NCI-H510A treated with DMSO at 0.1 percent for 48 hours (cell line): ENCODE measurements around the gene SH3D19.
"Not testable (repeated sequence)": the region's sequence is repeated elsewhere in the genome, so short reads cannot be mapped to it uniquely, and the experiment has no call there.

Source experiments
- DNase-seq: peaks from one replicate; lab custom pipeline; 2025; lab: John Stamatoyannopoulos, UW

SH3D19 gene

GRCh38 chr4:151325111-151325948, at the start of gene SH3D19:
TSS of gene SH3D19 (minus strand) at chr4:151325605. CDS start at chr4:151325352, 253 bp downstream.
- DNase-seq = peak; percentile 62

GRCh38 chr4:151362404-151363164, 37.2 kb upstream of the SH3D19 start:
- DNase-seq = peak; percentile 52

GRCh38 chr4:151361966-151362365, 36.6 kb upstream of the SH3D19 start:
- no peak for DNase-seq

GRCh38 chr4:151361126-151361525, 35.7 kb upstream of the SH3D19 start:
- no peak for DNase-seq

GRCh38 chr4:151359576-151359975, 34.2 kb upstream of the SH3D19 start:
- DNase-seq = no peak

- no peak for DNase-seq
Measured at GRCh38 chr4:151358266-151358665, 32.9 kb upstream of the SH3D19 start.

- DNase-seq = no peak
Measured at GRCh38 chr4:151356510-151356909, 31.1 kb upstream of the SH3D19 start.

GRCh38 chr4:151355155-151355554, 29.8 kb upstream of the SH3D19 start:
- no peak for DNase-seq

GRCh38 chr4:151347490-151348235, 22.3 kb upstream of the SH3D19 start:
- no peak for DNase-seq

GRCh38 chr4:151344948-151345347, 19.5 kb upstream of the SH3D19 start:
- no peak for DNase-seq

- no peak for DNase-seq
Measured at GRCh38 chr4:151340751-151341385, 15.5 kb upstream of the SH3D19 start.

- no peak for DNase-seq
Measured at GRCh38 chr4:151339467-151339866, 14.1 kb upstream of the SH3D19 start.

- DNase-seq = no peak
Measured at GRCh38 chr4:151331276-151332042, 6.1 kb upstream of the SH3D19 start.

- DNase-seq = no peak
Measured at GRCh38 chr4:151329217-151330007, 4.0 kb upstream of the SH3D19 start.

GRCh38 chr4:151325949-151326246, 493 bp upstream of the SH3D19 start:
- DNase-seq = no peak

GRCh38 chr4:151324752-151325110, 674 bp downstream of the SH3D19 start:
- no peak for DNase-seq

- peak; percentile 18 for DNase-seq
Measured at GRCh38 chr4:151324124-151324751, 1.2 kb downstream of the SH3D19 start.

- DNase-seq = peak; percentile 5
Measured at GRCh38 chr4:151323667-151324066, 1.7 kb downstream of the SH3D19 start.

GRCh38 chr4:151322570-151322969, 2.8 kb downstream of the SH3D19 start:
- DNase-seq = no peak

- DNase-seq = not testable (repeated sequence)
Measured at GRCh38 chr4:151322161-151322560, 3.2 kb downstream of the SH3D19 start.
